HepG2 (cell line): ENCODE results near the gene WWC2. TPM values are rescaled to one million over a fixed set of nuclear protein-coding genes. Genes with fewer than 3 reads are reported as not detected.

ENCODE experiments used
- CBX2 ChIP-seq, 2 experiments: fragments of 200-600 bp in 1 of 2; sonication (generic); formaldehyde crosslinking in 1 of 2; IDR thresholded peaks; 2 replicates each; pipeline versions ENCODE4 v1.7.0 to v1.8.1; 2018 to 2022; ENCODE audit warnings: low read depth in 2 of 2, low read length in 1 of 2, mild to moderate bottlenecking in 1 of 2, missing genetic modification reagents in 1 of 2
- DNMT3B ChIP-seq: conservative IDR thresholded peaks from 2 replicates; pipeline ENCODE4 v1.6.1; 2016; ENCODE audit warnings: missing biosample characterization, control low read depth
- DR1 ChIP-seq: sonication (generic); formaldehyde crosslinking; IDR thresholded peaks from 2 replicates; pipeline ENCODE4 v1.8.0; 2021; ENCODE audit warnings: mild to moderate bottlenecking, missing genetic modification reagents, inconsistent platforms
- ESRRA ChIP-seq: sonication (generic); formaldehyde crosslinking; IDR thresholded peaks from 2 replicates; pipeline ENCODE4 v1.5.1; 2020; ENCODE audit warnings: mild to moderate bottlenecking, low read depth, missing genetic modification reagents
- FOXO1 ChIP-seq: sonication (generic); formaldehyde crosslinking; IDR thresholded peaks from 2 replicates; pipeline ENCODE4 v1.4.0; 2020; ENCODE audit warnings: missing genetic modification reagents
- HMG20A ChIP-seq: IDR thresholded peaks from 2 replicates; pipeline ENCODE4 v1.6.1; 2016; ENCODE audit warnings: borderline replicate concordance
- MTA3 ChIP-seq: sonication (generic); formaldehyde crosslinking; IDR thresholded peaks from 2 replicates; pipeline ENCODE4 v1.4.0; 2020; ENCODE audit warnings: missing genetic modification reagents
- NR1H2 ChIP-seq: sonication (generic); formaldehyde crosslinking; IDR thresholded peaks from 2 replicates; pipeline ENCODE4 v1.8.1; 2022; ENCODE audit warnings: low read depth, missing genetic modification reagents, borderline replicate concordance
- ONECUT2 ChIP-seq: sonication (generic); formaldehyde crosslinking; IDR thresholded peaks from 2 replicates; pipeline ENCODE4 v1.4.0; 2020; ENCODE audit warnings: missing genetic modification reagents
- RAD21 ChIP-seq: fragments of 450-650 bp; formaldehyde crosslinking; IDR thresholded peaks from 2 replicates; pipeline ENCODE4 v1.5.0; 2020; ENCODE audit warnings: mild to moderate bottlenecking
- SMARCC2 ChIP-seq: fragments of 450-650 bp; IDR thresholded peaks from 2 replicates; pipeline ENCODE4 v1.6.1; 2017; ENCODE audit warnings: antibody characterized with exemption, mild to moderate bottlenecking
- ZBTB38 ChIP-seq: sonication (generic); formaldehyde crosslinking; IDR thresholded peaks from 2 replicates; pipeline ENCODE4 v1.5.1; 2020; ENCODE audit warnings: mild to moderate bottlenecking, missing genetic modification reagents
- ZFX ChIP-seq: sonication (generic); formaldehyde crosslinking; IDR thresholded peaks from 2 replicates; pipeline ENCODE4 v1.4.0; 2020; ENCODE audit warnings: mild to moderate bottlenecking, low read depth, missing genetic modification reagents, moderate library complexity
- ZNF17 ChIP-seq: sonication (generic); formaldehyde crosslinking; IDR thresholded peaks from 2 replicates; pipeline ENCODE4 v1.5.0; 2020; ENCODE audit warnings: mild to moderate bottlenecking, missing genetic modification reagents
- ZNF260 ChIP-seq: sonication (generic); formaldehyde crosslinking; IDR thresholded peaks from 2 replicates; pipeline ENCODE4 v1.4.0; 2020; ENCODE audit warnings: missing genetic modification reagents, low read depth, mild to moderate bottlenecking, borderline replicate concordance
- ZNF749 ChIP-seq: sonication (generic); formaldehyde crosslinking; IDR thresholded peaks from 2 replicates; pipeline ENCODE4 v1.8.0; 2022; ENCODE audit warnings: mild to moderate bottlenecking, missing genetic modification reagents, moderate library complexity, borderline replicate concordance
- polyA plus RNA-seq, 8 experiments: library from polyadenylated mRNA; depleted of rRNA in 3 of 8; stranded (reverse) in 7 of 8; unstranded in 1 of 8; fragments of >200 nt; fragmentation: Illumina TruSeq in 4 of 8; extraction: Trizol in 4 of 8; gene quantifications; 2 replicates each; pipeline versions ENCODE4 v1.2.1 to v1.2.3, GENCODE V29; 2011 to 2016; ENCODE audit warnings: low read depth in 4 of 8, missing spikeins in 1 of 8, mixed read lengths in 1 of 8; ENCODE audit not compliant: insufficient read depth in 1 of 8
- total RNA-seq, 5 experiments: library from RNA; depleted of rRNA; stranded (reverse); fragments of >200 nt; fragmentation: Illumina TruSeq; extraction: Trizol; gene quantifications; 2 replicates each; pipeline ENCODE4 v1.2.3, GENCODE V29; 2016; ENCODE audit warnings: low read depth in 1 of 5
- TF ChIP-seq, protein P1 (sequence below): sonication (generic); formaldehyde crosslinking; IDR thresholded peaks from 2 replicates; pipeline ENCODE4 v1.5.1; 2020; ENCODE audit warnings: mild to moderate bottlenecking, missing genetic modification reagents, moderate library complexity
- TF ChIP-seq, protein P2 (sequence below): sonication (generic); formaldehyde crosslinking; IDR thresholded peaks from 2 replicates; pipeline ENCODE4 v1.8.0; 2023; ENCODE audit warnings: mild to moderate bottlenecking, missing genetic modification reagents
- TF ChIP-seq, protein P3 (sequence below): sonication (generic); formaldehyde crosslinking; IDR thresholded peaks from 2 replicates; pipeline ENCODE4 v1.4.0; 2020; ENCODE audit warnings: mild to moderate bottlenecking, low read depth, missing genetic modification reagents
- TF ChIP-seq, protein P4 (sequence below): IDR thresholded peaks from 2 replicates; pipeline ENCODE4 v1.6.1; 2016

WWC2 gene
- total and polyA plus RNA-seq, 2 of the 13 experiments (the other 11 are each of a cell fraction or from before 2014, with no cell fraction given), result 40.0 to 50.1 TPM

DNA sequence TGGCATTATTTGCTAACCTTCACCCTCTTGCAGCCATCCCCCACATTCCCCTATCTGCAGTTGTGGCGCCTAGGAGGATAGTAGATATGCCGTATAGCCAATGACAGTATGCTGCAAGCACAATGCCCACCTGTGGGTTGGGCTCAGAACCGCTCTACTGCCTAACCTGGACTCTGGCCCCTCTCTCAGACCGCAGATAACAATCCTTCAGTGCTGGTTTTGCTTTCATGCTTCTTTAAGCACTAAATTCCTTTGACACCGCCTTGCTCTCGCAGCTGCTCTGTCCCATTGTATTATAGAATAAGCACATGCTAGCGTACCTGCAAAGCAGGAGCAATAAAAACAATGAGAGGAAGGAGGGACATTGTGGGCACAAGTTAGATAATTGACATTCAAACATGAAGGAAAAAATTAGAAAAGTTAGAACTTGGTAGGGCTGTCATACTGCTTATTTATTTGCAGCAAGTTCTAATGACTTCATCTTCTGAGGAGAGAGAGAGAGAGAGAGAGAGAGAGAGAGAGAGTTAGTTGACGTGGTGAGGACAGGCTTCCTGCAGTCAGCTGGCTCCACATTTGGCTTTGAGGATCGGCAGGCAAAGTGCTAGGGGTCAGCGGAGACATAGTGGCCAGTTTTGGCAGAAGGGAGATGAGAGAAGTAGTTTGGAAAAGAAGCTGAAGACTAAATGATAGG, 55.8 kb downstream of the WWC2 start (continued):
- TF ChIP-seq, protein P1, sequence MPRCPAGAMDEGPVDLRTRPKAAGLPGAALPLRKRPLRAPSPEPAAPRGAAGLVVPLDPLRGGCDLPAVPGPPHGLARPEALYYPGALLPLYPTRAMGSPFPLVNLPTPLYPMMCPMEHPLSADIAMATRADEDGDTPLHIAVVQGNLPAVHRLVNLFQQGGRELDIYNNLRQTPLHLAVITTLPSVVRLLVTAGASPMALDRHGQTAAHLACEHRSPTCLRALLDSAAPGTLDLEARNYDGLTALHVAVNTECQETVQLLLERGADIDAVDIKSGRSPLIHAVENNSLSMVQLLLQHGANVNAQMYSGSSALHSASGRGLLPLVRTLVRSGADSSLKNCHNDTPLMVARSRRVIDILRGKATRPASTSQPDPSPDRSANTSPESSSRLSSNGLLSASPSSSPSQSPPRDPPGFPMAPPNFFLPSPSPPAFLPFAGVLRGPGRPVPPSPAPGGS (CRISPR knock-in tag), result no peak
- no peak for TF ChIP-seq ZBTB38
- TF ChIP-seq CBX2 (IDR thresholded peaks at IDR 0.05; ENCODE audit: low read depth, low read length), result no peak
- TF ChIP-seq CBX2 (CRISPR knock-in tag; IDR thresholded peaks at IDR 0.05; ENCODE audit: low read depth), result no peak
- no peak for TF ChIP-seq SMARCC2
- TF ChIP-seq ZNF260, result no peak
- TF ChIP-seq ESRRA (CRISPR knock-in tag), result no peak
- TF ChIP-seq, protein P2, sequence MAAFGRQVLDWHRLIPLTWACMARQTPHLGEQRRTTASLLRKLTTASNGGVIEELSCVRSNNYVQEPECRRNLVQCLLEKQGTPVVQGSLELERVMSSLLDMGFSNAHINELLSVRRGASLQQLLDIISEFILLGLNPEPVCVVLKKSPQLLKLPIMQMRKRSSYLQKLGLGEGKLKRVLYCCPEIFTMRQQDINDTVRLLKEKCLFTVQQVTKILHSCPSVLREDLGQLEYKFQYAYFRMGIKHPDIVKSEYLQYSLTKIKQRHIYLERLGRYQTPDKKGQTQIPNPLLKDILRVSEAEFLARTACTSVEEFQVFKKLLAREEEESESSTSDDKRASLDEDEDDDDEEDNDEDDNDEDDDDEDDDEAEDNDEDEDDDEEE (CRISPR knock-in tag), result no peak
- no peak for TF ChIP-seq MTA3 (CRISPR knock-in tag)
- TF ChIP-seq RAD21 (CRISPR knock-in tag), result no peak; the same call in 1 of the 2 replicates
- TF ChIP-seq DR1 (CRISPR knock-in tag), result no peak
- TF ChIP-seq DNMT3B (CRISPR knock-in tag), result no peak
- no peak for TF ChIP-seq ZNF17 (CRISPR knock-in tag)
- TF ChIP-seq ZNF749 (CRISPR knock-in tag), result no peak
- no peak for TF ChIP-seq FOXO1 (CRISPR knock-in tag)
- no peak for TF ChIP-seq ONECUT2 (CRISPR knock-in tag)
- no peak for TF ChIP-seq NR1H2 (CRISPR knock-in tag)
- TF ChIP-seq HMG20A (CRISPR knock-in tag), result peak; percentile 64
- TF ChIP-seq, protein P3, sequence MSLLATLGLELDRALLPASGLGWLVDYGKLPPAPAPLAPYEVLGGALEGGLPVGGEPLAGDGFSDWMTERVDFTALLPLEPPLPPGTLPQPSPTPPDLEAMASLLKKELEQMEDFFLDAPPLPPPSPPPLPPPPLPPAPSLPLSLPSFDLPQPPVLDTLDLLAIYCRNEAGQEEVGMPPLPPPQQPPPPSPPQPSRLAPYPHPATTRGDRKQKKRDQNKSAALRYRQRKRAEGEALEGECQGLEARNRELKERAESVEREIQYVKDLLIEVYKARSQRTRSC (CRISPR knock-in tag), result no peak
- TF ChIP-seq, protein P4, sequence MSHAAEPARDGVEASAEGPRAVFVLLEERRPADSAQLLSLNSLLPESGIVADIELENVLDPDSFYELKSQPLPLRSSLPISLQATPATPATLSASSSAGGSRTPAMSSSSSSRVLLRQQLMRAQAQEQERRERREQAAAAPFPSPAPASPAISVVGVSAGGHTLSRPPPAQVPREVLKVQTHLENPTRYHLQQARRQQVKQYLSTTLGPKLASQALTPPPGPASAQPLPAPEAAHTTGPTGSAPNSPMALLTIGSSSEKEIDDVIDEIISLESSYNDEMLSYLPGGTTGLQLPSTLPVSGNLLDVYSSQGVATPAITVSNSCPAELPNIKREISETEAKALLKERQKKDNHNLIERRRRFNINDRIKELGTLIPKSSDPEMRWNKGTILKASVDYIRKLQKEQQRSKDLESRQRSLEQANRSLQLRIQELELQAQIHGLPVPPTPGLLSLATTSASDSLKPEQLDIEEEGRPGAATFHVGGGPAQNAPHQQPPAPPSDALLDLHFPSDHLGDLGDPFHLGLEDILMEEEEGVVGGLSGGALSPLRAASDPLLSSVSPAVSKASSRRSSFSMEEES (CRISPR knock-in tag), result no peak
- TF ChIP-seq ZFX (CRISPR knock-in tag), result no peak
